Vagina (tissue), 2 donors: ENCODE data around the gene RRP1B. TPM values are rescaled to one million over a fixed set of nuclear protein-coding genes. Genes with fewer than 3 reads are reported as not detected.
"Not testable (repeated sequence)": the region's sequence is repeated elsewhere in the genome, so short reads cannot be mapped to it uniquely, and the experiment has no call there.

ENCODE experiments used
- DNase-seq, 2 donors: peaks; one replicate each; pipeline ENCODE4 v3.0.0-alpha.2; 2017; ENCODE audit errors: extremely low spot score in 2 of 2
- H3K27ac ChIP-seq: fragments of 200-600 bp; sonication (generic); one replicate; pipeline ENCODE4 v1.5.1; 2019
- H3K27me3 ChIP-seq: fragments of 200-600 bp; sonication (generic); one replicate; pipeline ENCODE4 v1.5.1; 2019
- H3K36me3 ChIP-seq, 2 donors: fragments of 200-600 bp; sonication (generic); one replicate each; pipeline ENCODE4 v1.5.1; 2017 to 2019
- H3K4me1 ChIP-seq: fragments of 200-600 bp; sonication (generic); one replicate; pipeline ENCODE4 v1.5.1; 2019
- H3K4me3 ChIP-seq, 2 donors: fragments of 200-600 bp; sonication (generic); 1 replicate in 1 of 2; 2 replicates in 1 of 2; pipeline ENCODE4 v1.5.1; 2016 to 2019
- H3K9me3 ChIP-seq: fragments of 200-600 bp; sonication (generic); one replicate; pipeline ENCODE4 v1.5.1; 2019
- POLR2A ChIP-seq, 2 donors: fragments of 450-650 bp; IDR thresholded peaks; one replicate each; pipeline ENCODE4 v1.6.1; 2017; ENCODE audit warnings: antibody characterized with exemption in 2 of 2, mild to moderate bottlenecking in 2 of 2, moderate library complexity in 2 of 2
- POLR2AphosphoS5 ChIP-seq, 2 donors: sonication (generic); formaldehyde crosslinking; IDR thresholded peaks; one replicate each; pipeline ENCODE4 v1.9.0; 2017; ENCODE audit warnings: antibody characterized with exemption in 2 of 2, mild to moderate bottlenecking in 2 of 2, low read depth in 1 of 2; ENCODE audit not compliant: insufficient read depth in 1 of 2
- intact Hi-C: fragments of 100-400 bp; cut with DNase I; formaldehyde crosslinking; loops from one replicate; pipeline ENCODE4 v1.15.1; 2023
- total RNA-seq: library from RNA; depleted of rRNA; stranded (reverse); fragments of >200 nt; gene quantifications from one replicate; pipeline ENCODE4 v1.2.3, GENCODE V29; 2016
- TF ChIP-seq, protein P1 (sequence below), 3 experiments: fragments of 450-650 bp in 2 of 3; fragments of 200-600 bp in 1 of 3; sonication (generic) in 1 of 3; IDR thresholded peaks; one replicate each; pipeline ENCODE4 v1.5.1; 2017 to 2019; ENCODE audit warnings: antibody characterized with exemption in 3 of 3, mild to moderate bottlenecking in 2 of 3, moderate library complexity in 2 of 3

The RRP1B gene
- total RNA-seq, 1 donor from 2014 or later: 18.9 TPM

DNA sequence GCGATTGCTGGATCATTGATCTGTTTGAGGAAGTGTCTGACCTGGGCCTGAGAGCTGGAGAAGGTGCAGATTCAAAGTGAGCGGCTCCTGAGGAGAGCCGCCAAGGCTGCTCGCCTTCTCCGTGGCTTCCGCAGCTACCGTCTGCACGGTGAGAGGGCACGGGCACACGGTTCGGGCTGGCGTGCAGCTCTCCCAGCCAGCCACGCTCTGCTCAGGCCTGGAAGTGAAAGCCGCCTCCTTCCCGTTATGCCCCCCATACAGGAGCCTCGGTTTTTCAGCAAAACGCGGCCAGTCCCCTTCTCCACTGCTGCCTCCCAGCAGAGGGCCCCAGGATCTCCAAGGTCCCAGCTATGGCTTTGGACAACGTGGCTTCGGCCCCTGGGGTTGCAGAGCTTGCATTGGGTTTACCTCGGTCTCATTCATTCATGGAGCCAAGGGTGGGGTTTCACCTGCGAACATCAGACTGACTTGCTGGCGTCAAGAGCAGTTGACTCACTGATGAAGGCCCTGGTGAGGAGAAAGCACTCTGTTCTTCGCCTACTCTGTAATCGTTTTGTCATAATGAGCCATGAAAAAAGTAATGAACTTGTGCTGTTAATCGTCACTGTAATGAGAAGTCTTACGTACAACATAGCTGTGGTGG, 35.2 kb downstream of the RRP1B start:
- H3K9me3 ChIP-seq: no peaks in the 10 kb centered on the region
- no peak for DNase-seq
- TF ChIP-seq, protein P1, sequence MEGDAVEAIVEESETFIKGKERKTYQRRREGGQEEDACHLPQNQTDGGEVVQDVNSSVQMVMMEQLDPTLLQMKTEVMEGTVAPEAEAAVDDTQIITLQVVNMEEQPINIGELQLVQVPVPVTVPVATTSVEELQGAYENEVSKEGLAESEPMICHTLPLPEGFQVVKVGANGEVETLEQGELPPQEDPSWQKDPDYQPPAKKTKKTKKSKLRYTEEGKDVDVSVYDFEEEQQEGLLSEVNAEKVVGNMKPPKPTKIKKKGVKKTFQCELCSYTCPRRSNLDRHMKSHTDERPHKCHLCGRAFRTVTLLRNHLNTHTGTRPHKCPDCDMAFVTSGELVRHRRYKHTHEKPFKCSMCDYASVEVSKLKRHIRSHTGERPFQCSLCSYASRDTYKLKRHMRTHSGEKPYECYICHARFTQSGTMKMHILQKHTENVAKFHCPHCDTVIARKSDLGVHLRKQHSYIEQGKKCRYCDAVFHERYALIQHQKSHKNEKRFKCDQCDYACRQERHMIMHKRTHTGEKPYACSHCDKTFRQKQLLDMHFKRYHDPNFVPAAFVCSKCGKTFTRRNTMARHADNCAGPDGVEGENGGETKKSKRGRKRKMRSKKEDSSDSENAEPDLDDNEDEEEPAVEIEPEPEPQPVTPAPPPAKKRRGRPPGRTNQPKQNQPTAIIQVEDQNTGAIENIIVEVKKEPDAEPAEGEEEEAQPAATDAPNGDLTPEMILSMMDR (IDR thresholded peaks at IDR 0.05): no peak
- TF ChIP-seq POLR2AphosphoS5 (IDR thresholded peaks at IDR 0.05; ENCODE audit: insufficient read depth in 1 of 2, low read depth in 1 of 2): no peak
- TF ChIP-seq POLR2A (IDR thresholded peaks at IDR 0.05): no peak
- H3K4me1 ChIP-seq: no peaks in the 10 kb centered on the region
- intact Hi-C loops: no loop called here
- H3K36me3 ChIP-seq: peaks cover 0 to 39% of the 10 kb centered on the region in 2 donors
- no peak overlapping the region for H3K27ac ChIP-seq
- no peak overlapping the region for H3K4me3 ChIP-seq
- no peaks in the 10 kb centered on the region for H3K27me3 ChIP-seq

- intact Hi-C loops: no loop called here
- Histone ChIP-seq H3K4me1 (no peaks in the 10 kb centered on the region), H3K27me3 (no peaks in the 10 kb centered on the region), H3K27ac (no peak overlapping the region), H3K9me3 (no peaks in the 10 kb centered on the region), H3K4me3 (no peak overlapping the region), H3K36me3 (peaks cover 0 to 25% of the 10 kb centered on the region in 2 donors)
- no peak for DNase-seq
- TF ChIP-seq, protein P1 (IDR thresholded peaks at IDR 0.05): no peak
- TF ChIP-seq POLR2A (IDR thresholded peaks at IDR 0.05): no peak
- no peak for TF ChIP-seq POLR2AphosphoS5 (IDR thresholded peaks at IDR 0.05; ENCODE audit: insufficient read depth in 1 of 2, low read depth in 1 of 2)
Measured at GRCh38 chr21:43696214-43696613, 36.9 kb downstream of the RRP1B start.

- no peaks in the 10 kb centered on the region for H3K9me3 ChIP-seq
- DNase-seq: no peak
- H3K27me3 ChIP-seq: no peaks in the 10 kb centered on the region
- H3K27ac ChIP-seq: no peak overlapping the region
- intact Hi-C loops: no loop called here
- H3K4me3 ChIP-seq: no peak overlapping the region
- TF ChIP-seq, protein P1 (IDR thresholded peaks at IDR 0.05): no peak
- no peak for TF ChIP-seq POLR2A (IDR thresholded peaks at IDR 0.05)
- TF ChIP-seq POLR2AphosphoS5 (IDR thresholded peaks at IDR 0.05; ENCODE audit: insufficient read depth in 1 of 2, low read depth in 1 of 2): no peak
- H3K36me3 ChIP-seq: peaks cover 0 to 10% of the 10 kb centered on the region in 2 donors
- H3K4me1 ChIP-seq: no peaks in the 10 kb centered on the region
Measured at GRCh38 chr21:43697758-43698643, 38.6 kb downstream of the RRP1B start.

DNA sequence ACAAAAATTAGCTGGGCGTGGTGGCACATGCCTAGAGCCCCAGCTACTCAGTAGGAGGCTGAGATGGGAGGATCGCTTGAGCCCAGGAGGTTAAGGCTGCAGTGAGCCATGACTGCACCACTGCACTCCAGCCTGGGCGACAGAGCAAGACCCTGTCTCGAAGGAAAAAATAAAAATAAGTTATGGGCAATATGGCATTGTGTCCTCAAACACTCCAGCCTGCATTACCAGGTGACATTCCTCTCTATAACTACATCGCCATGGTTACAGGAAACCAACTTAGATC, 40.1 kb downstream of the RRP1B start:
- DNase-seq, H3K27ac ChIP-seq, H3K4me1 ChIP-seq, H3K9me3 ChIP-seq, H3K4me3 ChIP-seq, H3K36me3 ChIP-seq, intact Hi-C loops, H3K27me3 ChIP-seq: not testable (repeated sequence)

DNA sequence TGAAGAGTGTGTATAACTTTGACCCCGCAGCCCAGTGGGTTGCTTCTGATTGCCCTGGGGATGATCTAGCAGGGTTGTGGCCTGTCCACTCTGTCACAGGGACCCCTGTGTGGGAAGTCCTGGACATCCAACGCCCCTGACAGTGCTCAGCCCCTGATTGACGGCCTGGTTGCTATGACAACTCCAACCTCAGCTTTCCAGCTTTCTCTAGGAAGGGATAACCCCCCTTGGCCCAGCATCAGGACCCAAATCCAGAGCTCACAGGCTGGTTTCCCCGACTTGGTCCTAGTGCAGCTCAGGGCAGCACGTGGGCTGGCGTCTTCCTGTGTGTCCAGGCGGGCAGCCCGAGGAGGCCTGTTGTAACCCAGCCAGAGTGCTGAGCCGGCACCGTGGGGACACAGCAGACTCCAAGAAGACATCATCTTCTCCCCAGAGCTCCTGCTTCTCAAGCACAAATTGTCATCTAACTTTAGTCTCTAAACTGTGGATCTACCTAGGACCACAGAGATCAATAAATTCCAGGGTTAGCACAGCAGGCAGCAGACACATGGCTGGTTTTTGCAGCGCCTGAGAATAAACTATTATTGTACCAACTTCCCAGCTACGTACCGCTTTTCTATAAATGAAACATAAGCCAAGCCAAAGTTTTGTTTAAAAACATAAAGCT, 40.7 kb downstream of the RRP1B start:
- intact Hi-C loops: no loop called here
- Histone ChIP-seq H3K9me3 (no peaks in the 10 kb centered on the region), H3K4me1 (no peaks in the 10 kb centered on the region), H3K36me3 (no peaks in the 10 kb centered on the region), H3K27ac (no peak overlapping the region), H3K27me3 (no peaks in the 10 kb centered on the region), H3K4me3 (no peak overlapping the region)
- no peak for DNase-seq
- no peak for TF ChIP-seq POLR2AphosphoS5 (IDR thresholded peaks at IDR 0.05; ENCODE audit: insufficient read depth in 1 of 2, low read depth in 1 of 2)
- TF ChIP-seq, protein P1 (IDR thresholded peaks at IDR 0.05): no peak
